HG02840 (cell line): ENCODE data around the gene KRT34.
"Not testable (repeated sequence)": the region's sequence is repeated elsewhere in the genome, so short reads cannot be mapped to it uniquely, and the experiment has no call there.

ENCODE experiments used
- ATAC-seq: cut with Tn5 transposase; IDR thresholded peaks from one replicate; pipeline ENCODE4 v1.9.1; 2021; ENCODE audit warnings: mild to moderate bottlenecking, moderate library complexity, moderate number of reproducible peaks; ENCODE audit not compliant: unreplicated experiment, low FRiP score

KRT34 gene

DNA sequence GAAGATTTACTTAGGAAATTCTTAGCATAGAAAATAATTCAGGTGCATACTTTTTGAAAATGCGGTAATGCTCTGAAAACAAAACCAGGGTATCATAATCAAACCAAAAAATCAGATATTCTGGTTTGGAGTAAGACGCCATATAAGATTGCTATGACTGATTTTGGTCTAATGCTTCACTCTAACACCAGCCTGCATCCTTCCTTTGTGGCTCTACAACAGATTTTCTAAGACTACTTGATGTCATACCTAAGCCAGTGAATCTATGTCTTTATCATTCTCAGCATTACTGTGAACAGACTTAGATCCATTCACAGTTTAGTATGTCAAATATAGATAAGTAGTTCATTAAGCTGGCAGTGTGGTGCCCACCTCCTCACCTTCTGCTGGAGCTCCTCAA lies 13.1 kb downstream of the KRT34 start:
- ATAC-seq: no peak

GRCh38 chr17:41367426-41368075 lies 14.6 kb downstream of the KRT34 start:
- no peak for ATAC-seq

- no peak for ATAC-seq
These were observed 16.0 kb downstream of the KRT34 start for GRCh38 chr17:41366070-41366469.

GRCh38 chr17:41363881-41364280 lies 18.2 kb downstream of the KRT34 start:
- no peak for ATAC-seq

DNA sequence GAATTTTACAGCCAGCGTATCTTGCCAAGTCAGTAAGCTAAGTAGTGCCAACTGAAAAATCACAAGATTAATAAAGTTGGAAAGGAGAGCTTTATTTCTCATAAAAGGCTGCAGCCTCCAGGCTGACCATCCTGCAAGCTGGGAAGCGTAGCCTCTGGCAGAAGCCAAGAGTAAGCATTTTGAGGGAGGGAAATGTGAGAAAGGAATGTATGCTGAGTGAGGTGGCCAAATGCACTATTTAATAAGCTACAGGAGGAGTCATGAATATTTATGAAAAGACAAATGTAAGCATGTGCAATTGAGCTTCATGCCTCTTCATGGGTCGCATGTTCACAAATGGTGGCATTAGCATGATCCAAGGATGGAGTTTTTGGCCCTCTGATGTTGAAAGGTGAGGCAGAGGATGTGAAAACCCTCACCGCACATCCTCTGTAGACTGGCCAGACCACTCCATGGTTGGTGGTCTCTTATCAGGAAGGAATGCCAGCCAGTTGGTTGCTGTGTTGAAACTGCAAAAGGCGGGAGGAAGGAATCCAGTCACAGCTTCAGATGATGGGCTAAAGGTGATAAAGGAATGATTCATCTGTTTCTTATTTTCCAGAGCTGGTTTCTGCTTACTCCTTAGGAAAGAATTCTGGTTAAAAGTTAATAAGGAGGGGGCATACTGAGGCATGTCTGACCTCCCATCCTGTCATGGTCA lies 21.7 kb downstream of the KRT34 start:
- ATAC-seq: no peak

DNA sequence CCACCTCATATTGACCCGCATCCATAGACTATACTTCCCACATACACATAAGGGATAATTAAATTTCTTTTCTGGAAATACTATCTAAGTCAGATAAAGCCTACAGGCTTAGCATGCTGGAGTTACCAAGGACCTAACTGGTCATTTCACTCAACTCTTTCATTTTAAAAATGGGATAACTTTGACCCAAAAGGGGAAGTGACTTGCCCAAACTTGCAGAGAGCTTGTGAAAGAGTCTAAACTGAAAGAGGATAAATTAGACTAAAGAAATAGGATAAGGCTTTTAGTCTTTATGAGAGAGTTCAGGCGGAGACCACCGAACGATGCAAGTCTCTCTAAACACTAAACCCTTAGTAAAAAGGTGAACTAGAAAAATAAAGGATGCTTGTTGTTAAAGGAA lies 27.6 kb downstream of the KRT34 start:
- ATAC-seq: no peak

GRCh38 chr17:41352597-41353366 lies 29.3 kb downstream of the KRT34 start:
- no peak for ATAC-seq

DNA sequence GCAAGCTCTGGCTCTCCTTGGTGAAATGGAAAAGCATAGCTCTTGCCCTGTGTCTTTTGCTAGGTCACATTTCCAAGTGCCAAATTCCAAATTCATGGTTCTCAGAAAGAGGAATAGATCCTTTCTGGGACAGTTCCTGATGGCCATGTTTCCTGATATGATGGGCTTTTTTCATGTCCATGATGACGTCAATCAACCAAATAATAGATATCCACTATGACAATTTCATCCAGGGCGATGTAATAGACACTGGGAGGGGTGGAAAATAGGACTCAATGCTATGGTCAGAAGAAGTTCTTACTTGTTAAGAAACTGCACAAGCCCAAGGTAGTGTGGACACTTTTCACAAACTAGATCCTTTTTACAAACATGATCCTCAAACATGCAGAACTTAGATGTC lies 30.9 kb downstream of the KRT34 start:
- ATAC-seq: no peak

- not testable (repeated sequence) for ATAC-seq
These were observed 31.7 kb downstream of the KRT34 start, which contains the start of gene KRT33A for GRCh38 chr17:41350381-41350878. Gene KRT33A (minus strand): TSS chr17:41350828. CDS start chr17:41350767, 61 bp downstream.

GRCh38 chr17:41347869-41348760 lies 34.0 kb downstream of the KRT34 start:
- no peak for ATAC-seq

GRCh38 chr17:41346421-41346820 lies 35.7 kb downstream of the KRT34 start:
- not testable (repeated sequence) for ATAC-seq

DNA sequence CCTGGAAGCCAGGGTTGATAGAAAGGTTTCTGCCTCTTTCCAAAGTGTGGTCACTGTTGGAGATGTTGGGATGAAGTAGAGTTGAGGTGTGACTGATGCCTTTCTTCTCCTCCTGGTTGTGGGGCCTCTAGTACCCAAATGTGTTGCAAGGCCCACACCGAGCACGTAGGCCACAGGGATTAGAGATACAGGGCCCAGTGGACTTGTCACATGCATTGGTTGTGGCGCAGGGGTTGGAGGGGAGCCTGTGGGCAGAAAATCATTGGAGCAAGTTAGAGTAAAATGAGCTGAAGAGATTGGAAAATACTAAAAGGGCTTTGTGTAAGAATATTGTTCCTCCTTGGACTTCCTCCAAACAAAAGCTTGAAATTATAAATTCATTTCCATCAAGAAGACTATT lies 36.1 kb downstream of the KRT34 start:
- ATAC-seq: no peak

DNA sequence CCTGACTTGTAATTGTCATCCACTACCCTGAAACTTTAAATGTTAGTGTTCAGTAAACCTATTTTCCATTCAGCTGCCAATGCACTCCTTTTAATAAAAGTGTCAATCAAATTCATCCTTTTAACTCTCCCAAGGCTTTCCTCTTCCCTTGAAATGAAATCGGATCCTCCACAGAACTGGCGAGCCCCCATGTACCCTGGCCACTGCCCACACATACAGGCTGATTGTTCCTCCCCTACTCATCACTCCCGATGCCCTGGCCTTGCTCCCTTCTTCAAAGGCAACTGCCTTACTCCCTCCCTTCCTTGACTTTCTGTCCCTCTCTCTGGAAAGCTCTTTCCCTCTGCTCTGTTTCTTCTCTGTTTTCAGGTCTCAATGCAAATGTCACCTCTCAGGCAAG lies 39.1 kb downstream of the KRT34 start:
- no peak for ATAC-seq

DNA sequence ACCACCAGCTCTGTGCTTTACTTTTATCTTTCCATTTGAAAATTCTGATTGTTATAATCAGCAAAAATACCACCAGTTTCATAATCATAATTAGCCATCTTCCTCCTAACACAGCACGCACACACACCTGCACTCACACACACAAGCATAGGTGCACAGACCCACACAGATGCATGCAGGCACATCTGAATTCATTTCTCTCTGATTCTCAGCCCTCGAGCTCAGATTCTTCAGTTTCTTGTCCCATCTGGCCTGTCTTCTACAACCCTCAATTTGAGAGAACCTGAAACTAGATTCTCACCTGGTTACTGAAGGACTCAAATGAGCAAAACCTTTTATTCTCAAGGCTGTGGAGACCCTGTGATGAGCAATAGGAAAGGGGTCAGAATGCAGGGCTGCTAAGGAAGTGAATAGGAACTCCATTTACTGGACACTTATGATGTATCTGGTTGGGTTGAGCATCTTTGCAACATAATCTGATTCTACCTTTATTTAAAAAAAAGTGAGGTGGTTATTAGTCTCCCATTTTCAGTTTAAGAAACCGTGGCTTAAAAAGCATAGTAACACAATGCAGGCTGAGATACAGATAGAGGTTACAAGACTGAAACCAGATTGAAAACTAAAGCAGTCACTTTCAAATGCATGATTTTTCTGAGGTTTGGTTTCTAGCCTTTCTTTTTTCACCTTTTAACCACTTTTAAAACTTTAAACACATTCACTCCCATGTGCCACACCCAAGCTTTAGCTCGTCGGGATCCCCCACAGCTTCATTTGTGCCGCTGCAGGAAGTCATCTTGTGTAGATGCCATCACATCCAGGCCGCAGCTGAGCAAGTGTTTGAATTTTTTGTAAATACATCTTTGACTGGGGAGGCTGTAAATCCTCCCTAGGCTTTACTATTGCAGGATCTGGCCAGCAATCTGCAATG lies 40.9 kb downstream of the KRT34 start:
- no peak for ATAC-seq

- ATAC-seq: no peak
These were observed 41.6 kb downstream of the KRT34 start for GRCh38 chr17:41340494-41340893.

DNA sequence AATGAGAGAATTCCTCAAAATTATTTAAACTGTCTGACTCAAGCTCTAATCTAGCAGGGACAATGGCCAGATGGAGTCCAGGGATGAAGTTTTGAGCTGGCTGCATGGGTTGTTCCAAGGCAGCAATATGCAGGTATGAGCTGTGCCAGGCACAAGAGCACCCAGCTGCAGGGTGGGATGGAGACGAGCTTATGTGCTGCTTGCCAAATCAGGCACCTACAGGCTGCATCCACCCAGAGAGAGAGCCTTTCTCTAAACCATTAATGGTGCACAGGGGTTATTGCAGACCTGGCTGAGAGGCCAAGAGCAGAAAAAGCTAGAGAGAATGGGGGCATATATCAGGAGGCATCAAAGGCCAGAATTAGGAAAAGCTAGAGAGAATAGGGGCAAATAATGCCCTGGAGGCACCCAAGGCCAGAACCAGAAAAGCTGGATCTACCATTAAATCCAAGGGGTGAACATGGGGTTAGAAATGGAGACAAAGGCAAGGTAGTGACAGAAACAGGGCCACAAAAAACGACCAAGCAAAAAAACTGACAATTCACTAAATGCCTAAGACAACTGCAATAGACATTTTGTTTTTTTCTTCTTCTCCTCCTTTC lies 42.4 kb downstream of the KRT34 start:
- ATAC-seq: no peak

DNA sequence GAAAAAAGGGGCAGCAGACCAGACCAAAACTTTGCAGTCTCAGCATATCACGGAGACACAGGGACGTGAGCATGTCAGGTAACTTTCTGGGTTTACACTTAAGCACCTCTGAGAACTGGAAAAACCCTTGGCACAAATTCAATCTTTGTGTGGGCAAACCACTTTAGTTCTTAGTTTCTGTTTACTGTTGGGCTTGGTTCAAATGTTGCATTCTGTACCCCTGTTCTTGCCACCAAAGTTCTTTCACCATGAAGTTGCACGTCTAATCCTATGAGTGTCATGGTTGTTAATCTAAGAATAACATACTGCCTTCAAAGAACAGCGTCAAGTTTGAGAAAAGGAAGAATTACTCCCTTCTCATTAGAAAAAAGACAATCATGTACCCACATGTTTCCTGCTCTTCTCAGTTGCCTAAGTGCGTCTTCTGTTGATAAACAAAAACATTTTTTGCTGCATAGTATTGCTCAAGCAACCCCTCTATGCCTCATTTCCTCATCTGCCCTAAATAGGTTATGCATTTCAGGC lies 43.1 kb downstream of the KRT34 start:
- no peak for ATAC-seq

DNA sequence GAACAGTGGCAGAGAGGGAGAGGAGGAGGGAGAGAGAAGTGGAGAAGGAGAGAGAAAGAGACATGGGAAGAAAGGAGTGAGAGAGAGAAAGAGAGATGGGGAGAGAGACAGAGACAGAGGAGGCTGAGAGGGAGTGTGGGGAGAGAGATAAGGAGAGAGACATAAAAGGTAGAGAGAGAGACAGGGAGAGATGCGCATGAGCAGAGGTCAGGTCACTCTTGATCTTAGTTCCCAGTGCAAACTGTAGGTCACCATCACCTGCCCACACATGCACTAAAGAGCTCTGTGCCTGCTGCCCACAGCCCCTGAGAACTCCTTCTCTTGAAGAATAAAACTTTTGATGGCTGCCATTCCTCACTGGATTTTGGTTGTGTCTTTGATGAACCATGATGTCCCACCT lies 46.4 kb downstream of the KRT34 start:
- no peak for ATAC-seq
